Chondrocyte (in vitro differentiated cells): ENCODE results near the gene PPFIA2. TPM values are rescaled to one million over a fixed set of nuclear protein-coding genes. Genes with fewer than 3 reads are reported as not detected.

ENCODE experiments used
- DNase-seq: peaks from one replicate; pipeline ENCODE4 v3.0.0; 2021; ENCODE audit warnings: mixed read lengths, low spot score
- H3K27ac Mint-ChIP-seq: one replicate; pipeline ENCODE4 v1.8.0; 2021; ENCODE audit warnings: mild to moderate bottlenecking, moderate library complexity, mixed read lengths; ENCODE audit not compliant: unreplicated experiment
- H3K27me3 Mint-ChIP-seq: 2 replicates; pipeline ENCODE4 v1.8.0; 2021; ENCODE audit warnings: low read depth, mixed read lengths
- H3K36me3 Mint-ChIP-seq: 2 replicates; pipeline ENCODE4 v1.8.0; 2021; ENCODE audit warnings: low read depth, mixed read lengths
- H3K4me1 Mint-ChIP-seq: 2 replicates; pipeline ENCODE4 v1.8.0; 2021; ENCODE audit warnings: low read depth, mild to moderate bottlenecking, mixed read lengths
- H3K4me3 Mint-ChIP-seq: one replicate; pipeline ENCODE4 v1.8.0; 2021; ENCODE audit warnings: mild to moderate bottlenecking, moderate library complexity, mixed read lengths; ENCODE audit not compliant: unreplicated experiment
- H3K9me3 Mint-ChIP-seq: 2 replicates; pipeline ENCODE4 v1.8.0; 2021; ENCODE audit warnings: low read depth, mixed read lengths
- CTCF ChIP-seq: fragments of 200-600 bp; sonication (generic); IDR thresholded peaks from 2 replicates; pipeline ENCODE4 v1.5.0; 2021; ENCODE audit warnings: antibody characterized with exemption, mild to moderate bottlenecking, moderate library complexity
- total RNA-seq: library from RNA; stranded (reverse); gene quantifications from 3 replicates; pipeline ENCODE4 v1.2.1, GENCODE V29; 2021

Gene PPFIA2
- total RNA-seq, 1 donor from 2014 or later: not detected

- no peaks in the 10 kb centered on the region for H3K4me1 Mint-ChIP-seq
- no peaks in the 10 kb centered on the region for H3K9me3 Mint-ChIP-seq
- H3K27me3 Mint-ChIP-seq: peaks cover 3% of the 10 kb centered on the region
- H3K36me3 Mint-ChIP-seq: no peaks in the 10 kb centered on the region
- no peak for TF ChIP-seq CTCF
- no peak overlapping the region for H3K4me3 Mint-ChIP-seq
- H3K27ac Mint-ChIP-seq: no peak overlapping the region
- DNase-seq: no peak
These were observed 266.9 kb downstream of the PPFIA2 start for GRCh38 chr12:81492131-81492720.

- no peak for DNase-seq
- H3K4me3 Mint-ChIP-seq: no peak overlapping the region
- H3K27ac Mint-ChIP-seq: no peak overlapping the region
- peaks cover under 1% of the 10 kb centered on the region for H3K9me3 Mint-ChIP-seq
- H3K27me3 Mint-ChIP-seq: peaks cover 7% of the 10 kb centered on the region
- H3K36me3 Mint-ChIP-seq: no peaks in the 10 kb centered on the region
- TF ChIP-seq CTCF: no peak
- H3K4me1 Mint-ChIP-seq: no peaks in the 10 kb centered on the region
These were observed 286.2 kb downstream of the PPFIA2 start for GRCh38 chr12:81472934-81473333.

GRCh38 chr12:81470923-81471322 is 288.2 kb downstream of the PPFIA2 start:
- DNase-seq: no peak
- no peak overlapping the region for H3K27ac Mint-ChIP-seq
- peaks cover 5% of the 10 kb centered on the region for H3K27me3 Mint-ChIP-seq
- H3K4me3 Mint-ChIP-seq: no peak overlapping the region
- no peaks in the 10 kb centered on the region for H3K36me3 Mint-ChIP-seq
- TF ChIP-seq CTCF: no peak
- H3K9me3 Mint-ChIP-seq: no peaks in the 10 kb centered on the region
- H3K4me1 Mint-ChIP-seq: no peaks in the 10 kb centered on the region

- Mint-ChIP-seq H3K27ac (no peak overlapping the region), H3K4me3 (no peak overlapping the region), H3K9me3 (no peaks in the 10 kb centered on the region), H3K27me3 (peaks cover 13% of the 10 kb centered on the region), H3K36me3 (no peaks in the 10 kb centered on the region), H3K4me1 (no peaks in the 10 kb centered on the region)
- no peak for DNase-seq
- no peak for TF ChIP-seq CTCF
These were observed 290.9 kb downstream of the PPFIA2 start for GRCh38 chr12:81468206-81468605.

- Mint-ChIP-seq H3K4me1 (no peaks in the 10 kb centered on the region), H3K9me3 (no peaks in the 10 kb centered on the region), H3K4me3 (no peak overlapping the region), H3K27me3 (peaks cover 15% of the 10 kb centered on the region), H3K36me3 (no peaks in the 10 kb centered on the region), H3K27ac (no peak overlapping the region)
- no peak for DNase-seq
- no peak for TF ChIP-seq CTCF
These were observed 293.3 kb downstream of the PPFIA2 start for GRCh38 chr12:81465876-81466275.
